Heart left ventricle (tissue), 16 donors: ENCODE results near the gene RAB40C. TPM values are rescaled to one million over a fixed set of nuclear protein-coding genes. Genes with fewer than 3 reads are reported as not detected.

Source experiments
- ATAC-seq, 4 donors: fragments of 200-7000 bp; cut with Tn5 transposase; one replicate each; pipeline ENCODE4 v1.9.1; 2020 to 2022; ENCODE audit warnings: moderate library complexity in 4 of 4, mild to moderate bottlenecking in 3 of 4, moderate number of reproducible peaks in 1 of 4
- DNase-seq, 5 donors: peaks; one replicate each; pipeline ENCODE4 v3.0.0-alpha.2; 2020
- H3K27ac ChIP-seq, 12 donors: fragments of 200-600 bp; sonication (generic) in 4 of 12; one replicate each; pipeline versions ENCODE4 v1.5.0 to v1.8.0; 2016 to 2022; ENCODE audit warnings: mild to moderate bottlenecking in 2 of 12
- H3K27me3 ChIP-seq, 9 donors: fragments of 200-600 bp; sonication (generic) in 2 of 9; one replicate each; pipeline versions ENCODE4 v1.5.1 to v1.8.0; 2016 to 2022; ENCODE audit warnings: mild to moderate bottlenecking in 3 of 9
- H3K36me3 ChIP-seq, 9 donors: fragments of 200-600 bp; sonication (generic) in 2 of 9; one replicate each; pipeline versions ENCODE4 v1.5.0 to v1.8.0; 2018 to 2022; ENCODE audit warnings: mild to moderate bottlenecking in 2 of 9
- H3K4me1 ChIP-seq, 12 donors: fragments of 200-600 bp; sonication (generic) in 4 of 12; one replicate each; pipeline versions ENCODE4 v1.5.0 to v1.8.0; 2016 to 2022; ENCODE audit warnings: mild to moderate bottlenecking in 3 of 12
- H3K4me3 ChIP-seq, 12 donors: fragments of 200-600 bp; sonication (generic) in 4 of 12; one replicate each; pipeline versions ENCODE4 v1.5.0 to v1.8.0; 2017 to 2022; ENCODE audit warnings: mild to moderate bottlenecking in 9 of 12, moderate library complexity in 4 of 12
- H3K9me3 ChIP-seq, 12 donors: fragments of 200-600 bp; sonication (generic) in 4 of 12; one replicate each; pipeline versions ENCODE4 v1.5.0 to v1.8.0; 2016 to 2022; ENCODE audit warnings: mild to moderate bottlenecking in 1 of 12
- CTCF ChIP-seq, 12 donors: fragments of 200-600 bp; sonication (generic) in 4 of 12; IDR thresholded peaks; one replicate each; pipeline versions ENCODE4 v1.5.0 to v1.8.0; 2018 to 2022; ENCODE audit warnings: antibody characterized with exemption in 12 of 12, mild to moderate bottlenecking in 5 of 12
- POLR2A ChIP-seq, 2 donors: fragments of 450-650 bp; IDR thresholded peaks; one replicate each; pipeline ENCODE4 v1.6.1; 2017; ENCODE audit warnings: antibody characterized with exemption in 2 of 2, mild to moderate bottlenecking in 2 of 2, moderate library complexity in 2 of 2
- WGBS, 4 donors: extraction: QIAGEN DNeasy Blood & Tissue Kit in 2 of 4; methylation state at CpG; one replicate each; pipeline versions ENCODE4 v1.1.5 to v1.1.7; 2013 to 2018; 5-methylcytosine and 5-hydroxymethylcytosine counted together
- intact Hi-C, 10 donors: fragments of 100-400 bp; cut with DNase I; formaldehyde crosslinking; loops; one replicate each; pipeline versions ENCODE4 v1.11.1 to v1.14.2; 2022
- polyA plus RNA-seq, 2 donors: library from polyadenylated mRNA; stranded (reverse); fragments of 200-250 nt; gene quantifications; one replicate each; pipeline ENCODE4 v1.2.3, GENCODE V29; 2013
- total RNA-seq, 9 donors: library from RNA; depleted of rRNA in 2 of 9; stranded (reverse); fragments of >200 nt in 2 of 9; fragmentation: NEBNext Ultra II Directional in 3 of 9; extraction: Animal tissue kit (Norgen Biotek cat#: 25700) in 3 of 9; gene quantifications; one replicate each; pipeline versions ENCODE4 v1.1.0 to v1.2.4, GENCODE V29; 2016 to 2023
- donor health status: ischemic (EF 13 %, LVEDD 7.1; RV severe dilation, severe dysfunction).
- donor health status: healthy with polysubstance abuse.
- donor health status: DM: no; HTN: yes; CAD: no.
- donor health status: DM: no; HTN: no; CAD: no.
- donor health status: ischemic (EF 25% LVEDD 6.9; RV normal size, moderate dysfunction).
- donor health status: ischemic (EF 25% LVEDD 5.7; RV mildly dilated, moderate dysfunction).
- donor health status: healthy.
- donor health status: DM: yes; HTN: yes; CAD: no.
- donor health status: ischemic (EF 35%, LVEDD 5.7; RV mildly dilated, moderate dysfunction).
- donor health status: nonischemic (EF 11% LVEDD 7.7; RV severe dilation, severe dysfunction).
- donor health status: DM: yes; HTN: yes; CAD: no.
- donor health status: PGD.
- donor health status: ischemic (EF 29% LVEDD 5.4; RV normal size, mild dysfunction).
- donor health status: nonischemic (EF 23%, LVEDD 6.1; RV moderate dilation, normal function).

Gene RAB40C
- total and polyA plus RNA-seq, 11 donors, result 10.2 to 22.0 (median 12.8) TPM

- H3K36me3 ChIP-seq, result peaks cover 0 to 23% (median 0%) of the 10 kb centered on the region in 9 donors
- intact Hi-C loops, result loop anchor here in 1 of 10 donors (10.0 kb wide), 1 partner anchor 67 kb away; no protein-coding TSS in a partner anchor
- WGBS, 4 donors, result 87 to 92% (median 91%) methylated on average over 14 to 22 of the region's 22 CpGs
Observed at GRCh38 chr16:651844-652243, 62.0 kb downstream of the RAB40C start.

GRCh38 chr16:652454-653305 lies 62.8 kb downstream of the RAB40C start:
- peaks cover 0 to 30% (median 0%) of the 10 kb centered on the region in 9 donors for H3K36me3 ChIP-seq
- no peak for DNase-seq
- H3K4me1 ChIP-seq, result peaks cover 3 to 30% (median 21%) of the 10 kb centered on the region in 12 donors
- no peak overlapping the region for H3K27ac ChIP-seq
- no peaks in the 10 kb centered on the region for H3K27me3 ChIP-seq
- WGBS, 4 donors, result 83 to 94% (median 85%) methylated on average over 10 to 28 of the region's 28 CpGs
- no peak overlapping the region for H3K4me3 ChIP-seq
- no peak for ATAC-seq
- no peaks in the 10 kb centered on the region for H3K9me3 ChIP-seq
- TF ChIP-seq CTCF (IDR thresholded peaks at IDR 0.05) (no peak), POLR2A (IDR thresholded peaks at IDR 0.05) (no peak)
- intact Hi-C loops, result loop anchor here in 1 of 10 donors (10.0 kb wide), 1 partner anchor 68 kb away; no protein-coding TSS in a partner anchor

More at GRCh38 chr16:651844-652243, 62.0 kb downstream of the RAB40C start:
- no peaks in the 10 kb centered on the region for H3K27me3 ChIP-seq
- H3K4me1 ChIP-seq, result peaks cover 3 to 38% (median 29%) of the 10 kb centered on the region in 12 donors
- no peak for TF ChIP-seq CTCF (IDR thresholded peaks at IDR 0.05)
- no peak for TF ChIP-seq POLR2A (IDR thresholded peaks at IDR 0.05)
- ATAC-seq, result no peak
- no peak overlapping the region for H3K27ac ChIP-seq
- H3K9me3 ChIP-seq, result no peaks in the 10 kb centered on the region
- H3K4me3 ChIP-seq, result no peak overlapping the region
- DNase-seq, result no peak

GRCh38 chr16:654034-654433 lies 64.2 kb downstream of the RAB40C start:
- intact Hi-C loops, result loop anchor here in 1 of 10 donors (10.0 kb wide), 1 partner anchor 69 kb away; no protein-coding TSS in a partner anchor
- H3K27ac ChIP-seq, result no peak overlapping the region
- ATAC-seq (no peak), DNase-seq (no peak)
- no peak overlapping the region for H3K4me3 ChIP-seq
- peaks cover 3 to 16% (median 9%) of the 10 kb centered on the region in 12 donors for H3K4me1 ChIP-seq
- 93 to 94% (median 93%) methylated on average over 12 of the region's 12 CpGs for WGBS, 4 donors
- H3K36me3 ChIP-seq, result peaks cover 0 to 33% (median 0%) of the 10 kb centered on the region in 9 donors
- no peak for TF ChIP-seq POLR2A (IDR thresholded peaks at IDR 0.05)
- TF ChIP-seq CTCF (IDR thresholded peaks at IDR 0.05), result no peak
- no peaks in the 10 kb centered on the region for H3K9me3 ChIP-seq
- H3K27me3 ChIP-seq, result no peaks in the 10 kb centered on the region

- intact Hi-C loops, result loop anchor here in 1 of 10 donors (10.0 kb wide), 1 partner anchor 73 kb away; no protein-coding TSS in a partner anchor
- no peak for ATAC-seq
- H3K4me1 ChIP-seq, result peaks cover 0 to 16% (median 11%) of the 10 kb centered on the region in 12 donors
Observed at GRCh38 chr16:657487-657886, 67.6 kb downstream of the RAB40C start.

More at GRCh38 chr16:657487-657886, 67.6 kb downstream of the RAB40C start:
- TF ChIP-seq CTCF (IDR thresholded peaks at IDR 0.05) (no peak), POLR2A (IDR thresholded peaks at IDR 0.05) (no peak)
- Histone ChIP-seq H3K9me3 (no peaks in the 10 kb centered on the region), H3K4me3 (no peak overlapping the region), H3K27ac (no peak overlapping the region), H3K27me3 (no peaks in the 10 kb centered on the region), H3K36me3 (peaks cover 0 to 33% (median 0%) of the 10 kb centered on the region in 9 donors)
- no peak for DNase-seq
- WGBS, 4 donors, result 94 to 100% (median 96%) methylated on average over 7 to 22 of the region's 22 CpGs
